NCI-H2196 treated with DMSO at 0.1 percent for 48 hours (cell line): Measurements from ENCODE around the gene FH.
A peak's percentile ranks its signal among the peaks of the same experiment; 100 is the strongest.

Experiments
- DNase-seq: peaks from one replicate; lab custom pipeline; 2025; ENCODE audit not compliant: unreplicated experiment; lab: John Stamatoyannopoulos, UW

FH gene

DNA sequence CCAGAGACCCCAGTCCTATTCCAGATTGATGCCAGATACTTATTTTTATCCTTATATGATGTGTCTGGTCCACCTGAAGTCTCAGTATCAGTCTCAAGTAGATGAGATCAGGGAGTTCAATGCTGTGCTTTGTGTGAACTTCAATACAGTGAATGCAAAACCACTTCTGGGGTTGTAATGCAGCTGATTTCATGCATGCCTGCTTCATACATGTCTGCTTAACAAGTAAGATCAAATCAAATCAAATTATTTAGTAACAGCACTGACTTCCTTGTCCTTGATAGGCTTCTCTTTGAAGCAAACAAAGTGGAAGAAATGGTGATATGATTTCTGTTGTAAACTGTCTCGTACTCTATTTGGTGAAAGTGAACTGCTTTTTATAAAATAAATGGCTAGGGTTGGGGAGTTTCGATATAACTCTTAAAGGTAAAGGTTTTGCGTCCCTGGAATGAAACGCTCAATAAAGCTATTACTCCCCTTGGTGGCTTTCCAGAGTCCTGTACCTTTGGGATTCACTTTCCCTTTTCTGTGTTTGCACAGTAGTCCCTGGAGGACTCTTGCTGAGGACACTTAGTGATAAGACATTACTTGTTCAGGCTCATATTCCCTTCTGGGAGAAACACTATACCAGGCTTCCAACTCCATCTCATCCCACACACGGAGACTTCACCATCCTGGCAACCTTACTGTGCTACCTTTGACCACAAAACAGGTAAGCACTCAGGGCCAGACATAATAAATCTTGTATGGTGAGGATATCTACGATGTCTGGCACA lies 59.3 kb downstream of the FH start:
- DNase-seq: peak; percentile 5

GRCh38 chr1:241459186-241459802 lies 60.3 kb downstream of the FH start:
- DNase-seq: no peak

DNA sequence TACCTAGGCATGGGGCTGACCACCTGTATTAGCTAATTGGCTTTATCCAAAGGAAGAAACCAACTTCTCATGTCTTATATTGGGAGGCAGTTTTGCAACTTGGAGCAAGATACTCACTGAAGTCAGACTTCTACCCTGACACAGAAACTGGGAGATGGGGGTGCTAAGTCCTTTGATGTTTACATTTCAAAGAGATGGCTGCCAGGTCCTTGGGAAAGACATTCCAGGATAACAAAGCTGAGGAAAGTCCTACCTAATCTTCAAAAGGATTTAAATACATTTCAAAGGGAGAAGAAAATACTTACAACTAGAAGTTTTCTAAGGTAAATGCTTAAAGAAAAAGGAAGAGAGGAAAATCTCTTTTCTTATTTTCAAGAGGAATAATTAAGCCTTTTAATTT lies 62.1 kb downstream of the FH start:
- no peak for DNase-seq

- no peak for DNase-seq
Measured at GRCh38 chr1:241456743-241457142, 62.8 kb downstream of the FH start.

DNA sequence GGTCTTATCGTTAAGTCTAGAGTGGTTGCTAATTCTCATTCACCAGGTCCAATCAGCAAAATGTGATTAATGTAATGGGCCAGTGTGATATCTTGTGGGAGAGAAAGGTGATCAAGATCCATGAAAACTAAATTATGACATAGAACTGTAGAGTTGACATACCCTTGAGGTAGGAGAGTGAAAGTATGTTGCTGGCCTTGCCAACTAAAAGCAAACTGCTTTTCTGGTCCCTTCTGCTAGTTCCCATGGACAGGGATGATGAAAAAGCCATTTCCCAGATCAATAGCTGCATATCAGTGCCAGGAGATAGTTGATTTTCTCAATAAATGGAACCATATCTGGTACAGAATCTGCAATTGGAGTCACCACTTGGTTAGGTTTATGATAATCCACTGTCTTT lies 65.8 kb downstream of the FH start:
- DNase-seq: no peak

GRCh38 chr1:241451956-241452355 lies 67.6 kb downstream of the FH start:
- no peak for DNase-seq
